ENCODE data around the gene RAB37.

GRCh38 chr17:74728033-74728701 lies 8.9 kb upstream of the RAB37 start:
- TF ChIP-seq CTCF (IDR thresholded peaks at IDR 0.05), result no peak
- no peak for TF ChIP-seq POLR2A (IDR thresholded peaks at IDR 0.05)
- TF ChIP-seq EP300 (IDR thresholded peaks at IDR 0.05), result no peak

All from tibial nerve (tissue), 4 donors.